Testis (tissue), 2 donors: ENCODE data around the gene HOXA5.

Experiments
- POLR2A ChIP-seq: fragments of 450-650 bp; IDR thresholded peaks from one replicate; pipeline ENCODE4 v1.6.1; 2017; ENCODE audit warnings: antibody characterized with exemption, mild to moderate bottlenecking, moderate library complexity
- TF ChIP-seq, protein P1 (sequence below), 3 experiments: fragments of 450-650 bp in 2 of 3; fragments of 200-600 bp in 1 of 3; sonication (generic) in 1 of 3; IDR thresholded peaks; one replicate each; pipeline ENCODE4 v1.5.1; 2016 to 2019; ENCODE audit warnings: antibody characterized with exemption in 3 of 3, mild to moderate bottlenecking in 2 of 3, moderate library complexity in 1 of 3

- TF ChIP-seq, protein P1, sequence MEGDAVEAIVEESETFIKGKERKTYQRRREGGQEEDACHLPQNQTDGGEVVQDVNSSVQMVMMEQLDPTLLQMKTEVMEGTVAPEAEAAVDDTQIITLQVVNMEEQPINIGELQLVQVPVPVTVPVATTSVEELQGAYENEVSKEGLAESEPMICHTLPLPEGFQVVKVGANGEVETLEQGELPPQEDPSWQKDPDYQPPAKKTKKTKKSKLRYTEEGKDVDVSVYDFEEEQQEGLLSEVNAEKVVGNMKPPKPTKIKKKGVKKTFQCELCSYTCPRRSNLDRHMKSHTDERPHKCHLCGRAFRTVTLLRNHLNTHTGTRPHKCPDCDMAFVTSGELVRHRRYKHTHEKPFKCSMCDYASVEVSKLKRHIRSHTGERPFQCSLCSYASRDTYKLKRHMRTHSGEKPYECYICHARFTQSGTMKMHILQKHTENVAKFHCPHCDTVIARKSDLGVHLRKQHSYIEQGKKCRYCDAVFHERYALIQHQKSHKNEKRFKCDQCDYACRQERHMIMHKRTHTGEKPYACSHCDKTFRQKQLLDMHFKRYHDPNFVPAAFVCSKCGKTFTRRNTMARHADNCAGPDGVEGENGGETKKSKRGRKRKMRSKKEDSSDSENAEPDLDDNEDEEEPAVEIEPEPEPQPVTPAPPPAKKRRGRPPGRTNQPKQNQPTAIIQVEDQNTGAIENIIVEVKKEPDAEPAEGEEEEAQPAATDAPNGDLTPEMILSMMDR (IDR thresholded peaks at IDR 0.05): no peak
- no peak for TF ChIP-seq POLR2A
Observed at GRCh38 chr7:27159266-27160144, 16.0 kb upstream of the HOXA5 start.
